OCI-M2 (cell line): ENCODE measurements around the gene ADARB2.

Experiments
- DNase-seq: peaks from one replicate; lab custom pipeline; 2025; ENCODE audit not compliant: unreplicated experiment; lab: John Stamatoyannopoulos, UW

ADARB2 gene

DNA sequence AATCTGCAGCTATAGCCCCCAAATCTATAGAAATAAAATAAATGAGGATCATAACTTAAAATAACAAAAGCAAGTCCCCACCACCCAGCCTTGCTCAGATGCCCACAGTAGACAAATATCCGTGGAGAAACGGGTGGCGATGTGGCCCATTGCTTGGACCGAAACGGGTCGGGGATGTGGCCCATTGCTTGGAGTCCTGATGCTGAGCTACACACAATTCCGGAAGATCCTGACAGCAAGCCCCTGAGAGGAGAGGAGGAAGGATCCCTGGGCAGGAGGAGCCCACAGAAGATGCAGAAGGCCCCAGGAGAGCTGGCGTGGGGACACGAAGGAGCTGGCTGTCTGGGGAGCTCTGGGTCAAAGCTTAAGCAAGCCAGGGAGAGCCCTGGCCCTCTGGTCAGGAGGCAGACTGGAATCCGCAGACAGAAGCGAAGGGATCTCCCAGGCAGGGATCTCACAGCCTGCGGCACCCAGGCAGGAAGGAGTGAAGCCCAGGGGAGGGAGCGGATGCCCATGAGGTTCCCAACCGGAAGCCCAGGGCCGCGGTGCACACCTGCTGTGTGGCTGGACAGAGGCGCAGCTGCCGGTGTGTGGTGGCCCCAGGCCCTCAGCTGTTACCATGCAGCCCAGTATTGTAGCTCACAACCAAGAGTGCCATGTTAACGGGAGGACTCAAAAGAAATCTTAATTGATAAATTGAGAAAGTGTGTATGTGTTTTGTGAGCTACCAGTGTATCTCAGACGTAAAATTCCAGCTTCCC is 138.8 kb downstream of the ADARB2 start:
- no peak for DNase-seq

DNA sequence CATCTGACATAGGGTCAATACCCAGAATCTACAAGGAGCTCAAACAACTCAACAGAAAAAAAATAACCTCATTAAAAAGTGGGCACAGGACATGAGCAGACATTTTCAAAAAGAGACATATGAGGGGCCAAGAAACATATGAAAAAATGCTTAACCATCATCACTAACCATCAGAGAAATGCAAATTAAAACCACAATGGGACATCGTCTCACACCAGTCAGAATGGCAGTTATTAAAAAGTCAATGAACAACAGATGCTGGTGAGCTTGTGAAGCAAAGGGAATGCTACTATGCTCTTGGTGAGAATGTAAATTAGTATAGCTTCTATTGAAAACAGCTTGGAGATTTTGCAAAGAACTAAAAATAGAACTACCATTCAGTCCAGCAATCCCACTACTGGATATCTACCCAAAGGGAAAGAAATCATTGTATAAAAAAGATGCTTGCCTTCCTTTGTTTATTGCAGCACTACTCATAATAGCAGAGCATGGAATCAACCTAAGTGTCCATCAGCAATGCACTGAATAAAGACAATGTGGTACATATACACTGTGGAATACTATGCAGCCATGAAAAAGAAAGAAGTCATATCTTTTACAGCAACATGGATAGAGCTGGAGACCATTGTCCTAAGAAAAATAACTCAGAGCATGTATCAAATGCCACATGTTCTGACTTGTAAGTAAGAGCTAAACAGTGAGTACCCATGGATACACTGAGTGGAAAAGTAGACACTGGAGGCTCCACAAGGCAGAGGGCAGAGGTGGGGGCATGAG is 139.8 kb downstream of the ADARB2 start:
- no peak for DNase-seq

- no peak for DNase-seq
These were observed 140.7 kb downstream of the ADARB2 start for GRCh38 chr10:1596482-1597099.

- DNase-seq: no peak
These were observed 141.6 kb downstream of the ADARB2 start for GRCh38 chr10:1595726-1596125.

- no peak for DNase-seq
These were observed 142.1 kb downstream of the ADARB2 start for GRCh38 chr10:1595242-1595600.

DNA sequence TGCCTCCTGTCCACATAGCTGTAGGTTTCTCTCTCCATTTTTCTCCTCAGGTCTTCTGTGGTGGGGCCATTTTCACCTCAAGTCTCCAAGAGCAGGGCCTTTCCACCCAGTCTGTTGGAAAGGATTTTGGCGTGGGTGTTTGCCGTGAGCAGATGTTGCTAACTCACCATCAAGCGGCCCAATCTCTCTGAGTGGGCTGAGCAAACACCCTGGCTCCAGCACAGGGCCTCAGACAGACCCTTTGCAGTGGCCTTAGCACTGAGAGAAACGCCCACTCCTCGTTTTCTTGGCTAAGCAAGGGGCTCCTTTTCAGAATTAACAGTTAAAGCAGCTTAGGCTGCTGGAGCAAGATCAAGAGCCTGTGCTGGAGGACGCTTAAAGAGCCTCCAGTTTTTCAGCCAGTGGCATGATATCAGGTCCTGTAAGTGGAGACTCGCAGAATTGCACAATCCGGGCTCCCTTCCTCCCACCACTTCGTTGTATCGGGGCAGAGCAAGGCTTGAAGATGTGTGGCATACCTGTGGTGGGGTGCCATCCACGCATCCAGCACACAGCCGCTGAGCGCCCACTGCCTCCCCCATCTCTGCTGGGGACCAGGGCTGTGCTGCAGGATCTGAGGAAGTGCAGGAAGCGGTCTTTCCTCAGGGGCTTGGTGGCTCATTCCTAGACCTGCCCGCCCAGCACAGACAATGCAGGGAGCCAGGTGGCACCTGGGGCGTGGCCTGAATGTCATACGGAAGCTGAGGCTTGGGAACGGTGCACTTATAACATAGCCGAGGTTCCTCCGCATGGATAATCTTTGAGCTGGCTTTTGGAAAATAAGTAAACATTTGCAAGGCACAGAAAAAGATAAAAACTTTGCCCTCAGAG is 142.7 kb downstream of the ADARB2 start:
- DNase-seq: no peak

DNA sequence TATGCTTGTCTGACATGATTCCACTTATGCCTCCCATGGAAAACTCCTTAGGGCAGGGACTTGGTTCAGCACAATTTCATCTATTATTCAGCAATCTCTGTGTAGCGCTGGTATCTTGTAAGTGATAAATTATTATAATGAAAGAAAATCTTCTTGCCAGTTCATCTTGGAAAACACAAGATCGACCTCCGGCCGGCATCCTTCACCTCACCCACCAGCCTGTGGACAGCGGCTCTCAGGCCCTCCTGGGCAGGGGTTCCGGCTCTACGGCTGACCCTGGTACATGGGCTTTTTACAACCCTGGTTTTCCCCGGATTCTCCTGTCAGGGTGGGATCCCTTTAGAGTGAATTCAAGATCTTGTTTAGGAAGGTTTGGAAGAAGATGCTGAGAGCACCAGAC is 145.6 kb downstream of the ADARB2 start:
- DNase-seq: no peak

DNA sequence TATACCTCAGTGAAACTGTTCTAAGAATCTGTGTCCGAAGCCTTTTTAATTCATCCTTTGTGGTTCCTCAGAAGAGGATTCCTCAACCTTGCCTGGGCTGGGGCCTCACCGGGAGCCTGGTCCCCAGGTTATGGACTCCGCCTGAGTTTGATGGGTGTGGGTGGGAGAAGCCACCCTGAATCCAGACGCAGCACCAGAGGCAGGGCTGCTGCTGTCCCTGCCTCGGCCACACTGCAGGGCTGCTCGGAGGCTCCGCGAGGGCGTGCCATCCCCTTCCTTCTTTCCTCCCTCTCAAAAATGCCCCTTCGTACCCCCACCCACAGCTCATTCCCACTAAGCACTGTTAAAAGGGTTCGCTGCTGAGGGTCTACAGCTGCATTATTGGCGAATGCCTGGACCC is 146.3 kb downstream of the ADARB2 start:
- DNase-seq: no peak

DNA sequence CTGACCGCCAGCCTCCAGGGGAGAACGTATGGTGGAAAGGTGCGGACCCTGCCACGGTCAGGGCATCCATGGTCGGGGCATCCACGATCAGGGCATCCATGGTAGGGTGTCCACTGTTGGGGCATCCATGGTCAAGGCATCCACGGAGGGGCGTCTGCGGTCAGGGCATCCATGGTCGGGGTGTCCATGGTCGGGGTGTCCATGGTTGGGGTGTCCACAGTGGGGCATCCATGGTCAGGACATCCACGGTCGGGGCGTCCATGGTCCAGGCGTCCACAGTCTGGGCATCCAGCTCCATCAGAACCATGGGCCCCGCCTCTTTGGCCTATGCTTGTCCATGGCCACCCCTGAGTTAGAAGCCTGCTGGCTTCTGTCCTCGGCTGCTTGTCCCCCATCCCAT is 148.1 kb downstream of the ADARB2 start:
- DNase-seq: no peak

- DNase-seq: no peak
These were observed 154.6 kb downstream of the ADARB2 start for GRCh38 chr10:1582739-1583138.

DNA sequence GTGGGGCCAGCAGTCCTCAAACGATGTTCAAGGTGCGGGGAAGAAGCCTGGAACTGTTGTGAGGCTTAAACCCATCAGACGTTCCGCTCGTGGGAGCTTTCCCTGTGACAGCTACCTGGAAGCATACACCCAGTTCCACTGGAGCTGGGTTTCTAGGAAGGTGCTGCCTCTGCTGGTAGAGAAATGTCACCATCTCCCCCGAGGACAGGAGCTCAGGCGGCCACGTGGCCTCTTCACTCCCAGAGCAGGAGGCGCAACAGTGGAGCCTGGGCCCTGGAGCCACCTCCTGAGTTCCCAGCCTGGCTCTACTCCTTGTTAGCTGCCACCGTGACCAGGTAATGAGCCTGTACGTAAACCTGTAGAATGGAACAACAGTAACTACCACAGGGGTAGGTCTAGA is 156.1 kb downstream of the ADARB2 start:
- DNase-seq: no peak

- DNase-seq: no peak
These were observed 157.7 kb downstream of the ADARB2 start for GRCh38 chr10:1579671-1580070.

GRCh38 chr10:1579141-1579491 is 158.2 kb downstream of the ADARB2 start:
- no peak for DNase-seq

GRCh38 chr10:1578392-1579140 is 158.8 kb downstream of the ADARB2 start:
- no peak for DNase-seq

GRCh38 chr10:1577945-1578344 is 159.4 kb downstream of the ADARB2 start:
- DNase-seq: no peak

DNA sequence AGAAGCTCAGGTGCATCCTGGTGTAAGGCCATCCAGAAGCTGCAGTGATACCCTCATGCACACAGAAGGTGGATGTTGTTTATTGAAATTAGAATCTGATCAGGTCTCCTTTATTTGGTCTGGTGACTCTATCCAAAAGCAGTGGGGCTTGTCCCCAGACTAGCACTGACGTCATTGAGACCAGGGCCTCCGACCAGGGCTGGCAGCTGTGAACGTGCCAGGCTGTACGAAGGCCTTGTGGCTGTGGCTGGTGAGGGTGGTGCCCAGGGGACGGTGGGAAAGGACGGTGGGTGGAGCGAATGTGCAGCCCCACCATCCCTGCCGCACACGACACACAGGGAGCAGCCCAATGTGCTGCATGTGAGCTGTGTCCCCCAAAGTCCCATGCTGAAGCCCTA is 160.0 kb downstream of the ADARB2 start:
- no peak for DNase-seq

GRCh38 chr10:1576467-1577372 is 160.6 kb downstream of the ADARB2 start:
- DNase-seq: no peak

DNA sequence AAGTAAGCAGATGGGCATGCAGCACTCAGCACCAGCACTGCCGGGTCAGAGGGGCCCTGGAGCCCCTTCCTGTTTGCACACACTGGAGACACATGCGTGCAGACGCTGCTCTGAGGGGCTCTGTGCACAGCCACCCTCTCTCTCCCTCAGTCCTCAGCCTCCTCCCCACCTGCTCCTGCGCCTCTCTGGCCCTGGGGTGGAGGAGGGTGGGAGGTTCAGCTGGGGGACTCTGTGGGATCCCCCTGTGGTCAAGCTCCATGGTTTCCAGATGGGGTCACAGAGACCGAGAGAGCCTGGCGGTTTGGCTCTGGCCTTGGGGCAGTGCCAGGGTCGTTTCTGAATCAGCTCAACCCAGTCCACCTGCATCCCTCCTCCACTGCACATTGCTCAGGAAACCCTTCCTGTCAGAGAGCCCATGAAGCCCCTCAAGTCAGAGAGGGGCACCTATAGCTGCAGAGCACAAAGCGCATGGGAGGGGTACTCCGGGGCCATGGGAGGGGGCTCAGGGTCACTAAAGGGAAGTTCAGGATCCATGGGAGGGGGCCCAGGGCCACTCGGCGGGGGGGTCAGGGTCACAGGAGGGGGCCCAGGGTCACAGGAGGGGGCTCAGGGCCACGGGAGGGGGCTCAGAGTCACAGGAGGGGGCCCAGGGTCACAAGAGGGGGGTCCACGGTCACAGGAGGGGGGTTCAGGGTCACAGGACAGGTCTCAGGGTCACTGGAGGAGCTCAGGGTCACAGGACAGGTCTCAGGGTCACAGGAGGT is 161.7 kb downstream of the ADARB2 start:
- no peak for DNase-seq

DNA sequence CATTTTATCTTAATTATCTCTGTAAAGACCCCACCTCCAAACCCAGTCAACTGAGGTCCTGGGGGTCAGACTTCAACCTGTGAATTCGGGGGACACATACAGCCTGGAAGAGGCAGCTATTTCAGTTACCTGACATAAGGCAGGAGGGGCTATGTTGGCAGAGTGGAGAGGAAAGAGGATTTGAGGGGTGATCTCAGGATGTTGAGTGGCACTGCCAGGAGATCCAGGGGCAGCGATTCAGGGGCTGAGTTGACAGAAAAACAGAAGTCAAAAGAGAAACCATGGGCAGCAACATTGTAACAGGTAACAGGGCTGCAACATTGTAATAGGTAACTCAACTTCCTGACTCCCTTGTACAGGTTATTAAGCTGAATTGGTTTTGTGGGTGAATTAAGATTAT is 162.6 kb downstream of the ADARB2 start:
- no peak for DNase-seq
